K562 (cell line): ENCODE data around the gene FGD6. TPM values are rescaled to one million over a fixed set of nuclear protein-coding genes. Genes with fewer than 3 reads are reported as not detected.

Source experiments
- ATAC-seq: fragments of 200-7000 bp; cut with Tn5 transposase; 3 replicates; pipeline ENCODE4 v1.9.1; 2020; ENCODE audit warnings: moderate library complexity
- BruUV-seq: library from RNA; stranded (reverse); fragments of 400-500 nt; replicated peaks from 2 replicates; lab custom pipeline; 2021; lab: Mats Ljungman, UMichigan
- CTCF ChIA-PET: fragments of 300-600 bp; formaldehyde crosslinking; extraction: SDS; loops from one replicate; lab custom pipeline; 2021; ENCODE audit warnings: low intra/inter-chr PET ratio; lab: Yijun Ruan, JAX
- POLR2A ChIA-PET: fragments of 300-600, 350-650 bp; sonication (Branson Sonifier 250); formaldehyde crosslinking; extraction: SDS; loops from one replicate; lab custom pipeline; 2021; ENCODE audit warnings: antibody characterized with exemption, inconsistent platforms; lab: Yijun Ruan, JAX
- DNase-seq, 4 experiments: peaks; one replicate each; pipeline versions ENCODE4 v3.0.0 to v3.0.0-alpha.2; 2011 to 2018; ENCODE audit warnings: low spot score in 3 of 4, mixed read lengths in 3 of 4; ENCODE audit errors: extremely low read depth in 1 of 4
- FAIRE-seq: peaks from 2 replicates; lab custom pipeline; 2011; peaks lifted over from hg19 to GRCh38; lab: Jason Lieb, UNC
- H2AFZ ChIP-seq: 2 replicates; pipeline ENCODE4 v1.6.0; 2011; ENCODE audit warnings: low read depth, low read length, control low read depth, inconsistent platforms
- H3K27ac ChIP-seq: fragments of 200-600 bp; 3 replicates; pipeline ENCODE4 v1.8.0; 2011; ENCODE audit warnings: low read depth, mild to moderate bottlenecking, control low read depth, inconsistent platforms, low read length, moderate library complexity, mixed read lengths; ENCODE audit errors: extremely low read depth
- H3K27me3 ChIP-seq, 2 experiments: fragments of 300-600 bp in 1 of 2; 2 replicates in 1 of 2; 3 replicates in 1 of 2; pipeline versions ENCODE4 v1.6.0 to v1.8.0; 2011; ENCODE audit warnings: inconsistent platforms in 2 of 2, low read length in 2 of 2, mild to moderate bottlenecking in 1 of 2, mixed read lengths in 1 of 2, moderate library complexity in 1 of 2; ENCODE audit not compliant: control insufficient read depth in 2 of 2, insufficient read depth in 2 of 2
- H3K36me3 ChIP-seq: fragments of 300-600 bp; 3 replicates; pipeline ENCODE4 v1.8.0; 2011; ENCODE audit warnings: mild to moderate bottlenecking, low read length, inconsistent platforms; ENCODE audit not compliant: control insufficient read depth, insufficient read depth
- H3K4me1 ChIP-seq, 2 experiments: fragments of 200-600 bp in 1 of 2; replicated peaks in 1 of 2; 2 replicates in 1 of 2; 3 replicates in 1 of 2; pipeline versions ENCODE4 v1.5.1 to v1.8.0; 2011; ENCODE audit warnings: inconsistent platforms in 2 of 2, low read length in 2 of 2, mild to moderate bottlenecking in 1 of 2, mixed read lengths in 1 of 2, moderate library complexity in 1 of 2; ENCODE audit not compliant: control insufficient read depth in 2 of 2, insufficient read depth in 2 of 2
- H3K4me2 ChIP-seq: 2 replicates; pipeline ENCODE4 v1.6.1; 2011; ENCODE audit warnings: low read length, control low read depth, inconsistent platforms, mixed read lengths; ENCODE audit not compliant: insufficient read depth
- H3K4me3 ChIP-seq: fragments of 200-600 bp; sonication (generic), shearing (Covaris generic); 2 replicates; pipeline ENCODE4 v1.5.1; 2016; ENCODE audit warnings: control low read depth, inconsistent platforms
- H3K79me2 ChIP-seq: fragments of 200-600 bp; 3 replicates; pipeline ENCODE4 v1.8.0; 2011; ENCODE audit warnings: low read length, inconsistent platforms; ENCODE audit not compliant: control insufficient read depth, insufficient read depth
- H3K9ac ChIP-seq, 2 experiments: 2 replicates each; pipeline versions ENCODE4 v1.6.0 to v1.6.1; 2011; ENCODE audit warnings: low read depth in 2 of 2, low read length in 2 of 2, control low read depth in 1 of 2, inconsistent platforms in 1 of 2, mild to moderate bottlenecking in 1 of 2, mixed read lengths in 1 of 2; ENCODE audit not compliant: insufficient read depth in 1 of 2
- H3K9me1 ChIP-seq: one replicate; pipeline ENCODE4 v1.6.0; 2011; ENCODE audit warnings: inconsistent platforms, mild to moderate bottlenecking, low read length, moderate library complexity; ENCODE audit not compliant: control insufficient read depth, insufficient read depth
- H3K9me3 ChIP-seq: replicated peaks from 2 replicates; pipeline ENCODE4 v1.5.1; 2011; ENCODE audit warnings: low read depth, low read length, inconsistent platforms; ENCODE audit not compliant: control insufficient read depth, insufficient read depth
- H4K20me1 ChIP-seq: replicated peaks from 2 replicates; pipeline ENCODE4 v1.6.1; 2011; ENCODE audit warnings: low read length, inconsistent platforms, mixed read lengths; ENCODE audit not compliant: control insufficient read depth, insufficient read depth
- FOXJ2 ChIP-seq: fragments of 200-800 bp; sonication (Bioruptor generic); IDR thresholded peaks from 2 replicates; pipeline ENCODE4 v1.6.1; 2016; ENCODE audit warnings: missing genetic modification characterization, missing compliant biosample characterization
- ILK ChIP-seq: fragments of 450-650 bp; IDR thresholded peaks from 2 replicates; pipeline ENCODE4 v1.6.1; 2016; ENCODE audit warnings: missing genetic modification characterization, low read depth, mild to moderate bottlenecking, missing compliant biosample characterization, moderate library complexity, borderline replicate concordance
- ZNF121 ChIP-seq: sonication (generic); formaldehyde crosslinking; conservative IDR thresholded peaks from 2 replicates; pipeline ENCODE4 v1.8.0; 2022; ENCODE audit warnings: missing genetic modification reagents
- WGBS: fragments of 100-300 bp; shearing (Covaris generic); methylation state at CpG from one replicate; pipeline ENCODE4 v1.1.6; 2016; ENCODE audit warnings: low coverage, mixed read lengths; ENCODE audit not compliant: insufficient coverage; ENCODE audit errors: missing lambda C conversion rate; 5-methylcytosine and 5-hydroxymethylcytosine counted together
- in situ Hi-C: fragments of 300-500 bp; cut with MboI; formaldehyde crosslinking; loops from 4 replicates; pipeline ENCODE4 v1.15.0; 2018; ENCODE audit warnings: inconsistent platforms, mixed read lengths
- intact Hi-C: fragments of 100-400 bp; cut with micrococcal nuclease; formaldehyde crosslinking; loops from 2 replicates; pipeline ENCODE4 v1.14.2; 2022
- polyA plus RNA-seq, 8 experiments: library from polyadenylated mRNA; depleted of rRNA in 4 of 8; stranded (reverse) in 5 of 8; unstranded in 3 of 8; fragments of >200 nt; fragmentation: Nextera tagmentation in 2 of 8; fragmentation: Illumina TruSeq in 1 of 8; extraction: Ambion mirVana in 2 of 8; extraction: Trizol in 1 of 8; gene quantifications; 2 replicates each; pipeline versions ENCODE4 v1.2.1 to v1.2.3, GENCODE V29; 2011 to 2014; ENCODE audit warnings: inconsistent platforms in 1 of 8, missing spikeins in 1 of 8
- total RNA-seq, 7 experiments: library from RNA; depleted of rRNA in 6 of 7; stranded (reverse); fragments of >200 nt in 6 of 7; fragmentation: Illumina TruSeq in 2 of 7; extraction: Trizol in 2 of 7; gene quantifications; 2 replicates each; pipeline versions ENCODE4 v1.2.1 to v1.2.3, GENCODE V29; 2011 to 2021; ENCODE audit warnings: low replicate concordance in 1 of 7
- TF ChIP-seq, protein P1 (sequence below): sonication (generic); formaldehyde crosslinking; IDR thresholded peaks from 2 replicates; pipeline ENCODE4 v1.4.0; 2020; ENCODE audit warnings: mild to moderate bottlenecking, missing genetic modification reagents

Gene FGD6
- total and polyA plus RNA-seq, 9 of the 15 experiments (the other 6 are each of a cell fraction or from before 2014, with no cell fraction given): 1.5 to 11.1 (median 5.8) TPM

- TF ChIP-seq, protein P1, sequence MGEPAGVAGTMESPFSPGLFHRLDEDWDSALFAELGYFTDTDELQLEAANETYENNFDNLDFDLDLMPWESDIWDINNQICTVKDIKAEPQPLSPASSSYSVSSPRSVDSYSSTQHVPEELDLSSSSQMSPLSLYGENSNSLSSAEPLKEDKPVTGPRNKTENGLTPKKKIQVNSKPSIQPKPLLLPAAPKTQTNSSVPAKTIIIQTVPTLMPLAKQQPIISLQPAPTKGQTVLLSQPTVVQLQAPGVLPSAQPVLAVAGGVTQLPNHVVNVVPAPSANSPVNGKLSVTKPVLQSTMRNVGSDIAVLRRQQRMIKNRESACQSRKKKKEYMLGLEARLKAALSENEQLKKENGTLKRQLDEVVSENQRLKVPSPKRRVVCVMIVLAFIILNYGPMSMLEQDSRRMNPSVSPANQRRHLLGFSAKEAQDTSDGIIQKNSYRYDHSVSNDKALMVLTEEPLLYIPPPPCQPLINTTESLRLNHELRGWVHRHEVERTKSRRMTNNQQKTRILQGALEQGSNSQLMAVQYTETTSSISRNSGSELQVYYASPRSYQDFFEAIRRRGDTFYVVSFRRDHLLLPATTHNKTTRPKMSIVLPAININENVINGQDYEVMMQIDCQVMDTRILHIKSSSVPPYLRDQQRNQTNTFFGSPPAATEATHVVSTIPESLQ (CRISPR knock-in tag): no peak
- TF ChIP-seq FOXJ2 (tag): no peak
Observed at GRCh38 chr12:95229636-95230035, 12.4 kb upstream of the FGD6 start (continued).

DNA sequence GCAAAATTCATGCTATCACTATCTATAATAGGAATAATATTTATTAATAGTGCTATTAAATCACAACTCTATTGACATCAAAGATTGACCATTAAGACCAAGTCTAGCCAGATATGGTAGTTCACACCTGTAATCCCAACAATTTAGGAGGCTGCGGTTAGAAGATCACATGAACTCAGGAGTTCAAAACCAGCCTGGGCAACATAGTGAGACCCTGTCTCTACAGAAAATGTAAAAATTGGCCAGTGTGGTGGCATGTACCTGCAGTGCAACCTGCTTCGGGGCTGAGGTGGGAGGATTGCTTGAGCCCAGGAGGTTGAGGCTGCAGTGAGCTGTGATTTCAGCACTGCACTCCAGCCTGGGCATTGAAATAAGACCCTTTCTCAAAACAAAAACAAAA lies 11.3 kb upstream of the FGD6 start:
- peaks cover 15 to 19% of the 10 kb centered on the region in 2 experiments for H3K4me1 ChIP-seq
- H3K27ac ChIP-seq: no peak overlapping the region
- H3K4me2 ChIP-seq: no peak overlapping the region
- no peak overlapping the region for H3K9ac ChIP-seq
- in situ Hi-C loops (no loop called here), intact Hi-C loops (no loop called here)
- BruUV-seq: no TSS peak
- ATAC-seq: no peak
- ChIA-PET CTCF (no interaction called here), POLR2A (interaction anchor here (1.3 to 2.2 kb wide), 2 partner anchors 11 to 12 kb away, joined by 3 to 7 read pairs; partner anchors contain the start of genes FGD6 and VEZT)
- H3K79me2 ChIP-seq: peaks cover 67% of the 10 kb centered on the region
- WGBS: 96% methylated on average over 2 of the region's 2 CpGs
- H3K4me3 ChIP-seq: no peak overlapping the region
- DNase-seq: no peak
- H4K20me1 ChIP-seq: no peaks in the 10 kb centered on the region
- no peaks in the 10 kb centered on the region for H3K9me3 ChIP-seq
- no peaks in the 10 kb centered on the region for H3K9me1 ChIP-seq
- H3K36me3 ChIP-seq: peaks cover 3% of the 10 kb centered on the region; the same call in 2 of the 3 replicates
- no peak for FAIRE-seq
- no peak for TF ChIP-seq ILK (tag)
- TF ChIP-seq ZNF121 (CRISPR knock-in tag): peak; percentile 51
- H2AFZ ChIP-seq: no peak overlapping the region
- H3K27me3 ChIP-seq: no peaks in the 10 kb centered on the region
